ENCODE results near the gene ENTPD2.

DNA sequence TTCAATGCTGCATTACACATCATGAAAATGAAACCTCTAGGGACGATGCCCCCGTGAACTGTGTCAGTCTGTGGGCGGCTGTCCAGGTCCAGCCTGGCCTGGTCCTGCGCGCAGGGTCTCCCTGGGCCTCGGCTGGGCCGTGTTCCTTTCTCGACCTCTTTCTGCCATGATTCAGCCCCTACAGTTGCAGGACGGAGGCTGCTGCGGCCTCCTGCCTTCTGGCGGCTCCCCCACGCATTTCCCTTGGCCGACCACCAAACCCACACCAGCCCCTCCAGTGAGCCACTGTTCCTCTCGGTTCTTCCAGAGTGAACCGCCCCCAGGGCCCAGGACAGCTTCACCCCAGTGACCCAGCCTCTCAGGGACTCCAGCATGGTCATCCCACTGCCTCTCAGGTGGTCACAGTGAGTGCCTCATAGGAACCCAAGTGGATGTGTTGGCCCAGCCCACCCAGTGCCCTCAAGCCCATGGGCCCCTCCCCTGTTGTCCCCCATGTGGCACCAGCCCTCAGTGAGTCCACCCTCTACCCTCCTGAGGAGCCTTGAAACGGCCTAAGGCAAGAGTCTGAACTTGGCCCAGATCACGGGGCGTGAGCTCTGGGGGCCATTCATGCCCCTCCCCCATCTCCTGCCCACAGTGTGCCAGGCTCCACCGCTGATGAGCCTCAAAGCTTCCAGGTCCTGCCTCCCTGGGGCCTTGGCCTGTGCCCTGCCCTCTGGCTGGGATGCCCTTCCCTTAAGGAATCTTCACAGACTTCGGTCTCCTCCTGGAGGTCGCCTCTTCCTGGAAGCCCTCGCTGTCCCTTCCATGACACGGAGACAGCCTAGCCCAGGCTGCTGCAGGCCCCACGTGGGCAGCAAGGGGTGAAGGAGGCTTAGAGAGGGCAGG lies 47.5 kb downstream of the ENTPD2 start:
- no peak for TF ChIP-seq POLR2A (IDR thresholded peaks at IDR 0.05)
- TF ChIP-seq, protein P1, sequence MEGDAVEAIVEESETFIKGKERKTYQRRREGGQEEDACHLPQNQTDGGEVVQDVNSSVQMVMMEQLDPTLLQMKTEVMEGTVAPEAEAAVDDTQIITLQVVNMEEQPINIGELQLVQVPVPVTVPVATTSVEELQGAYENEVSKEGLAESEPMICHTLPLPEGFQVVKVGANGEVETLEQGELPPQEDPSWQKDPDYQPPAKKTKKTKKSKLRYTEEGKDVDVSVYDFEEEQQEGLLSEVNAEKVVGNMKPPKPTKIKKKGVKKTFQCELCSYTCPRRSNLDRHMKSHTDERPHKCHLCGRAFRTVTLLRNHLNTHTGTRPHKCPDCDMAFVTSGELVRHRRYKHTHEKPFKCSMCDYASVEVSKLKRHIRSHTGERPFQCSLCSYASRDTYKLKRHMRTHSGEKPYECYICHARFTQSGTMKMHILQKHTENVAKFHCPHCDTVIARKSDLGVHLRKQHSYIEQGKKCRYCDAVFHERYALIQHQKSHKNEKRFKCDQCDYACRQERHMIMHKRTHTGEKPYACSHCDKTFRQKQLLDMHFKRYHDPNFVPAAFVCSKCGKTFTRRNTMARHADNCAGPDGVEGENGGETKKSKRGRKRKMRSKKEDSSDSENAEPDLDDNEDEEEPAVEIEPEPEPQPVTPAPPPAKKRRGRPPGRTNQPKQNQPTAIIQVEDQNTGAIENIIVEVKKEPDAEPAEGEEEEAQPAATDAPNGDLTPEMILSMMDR (IDR thresholded peaks at IDR 0.05) = no peak

Data from adrenal gland (tissue), 5 donors.